OCI-LY1 (cell line): ENCODE data around the gene PRG3.

Experiments used
- EZH2 ChIP-seq: fragments of 200-600 bp; sonication (generic), shearing (Covaris generic); IDR thresholded peaks from 2 replicates; pipeline ENCODE4 v1.8.0; 2017; ENCODE audit warnings: borderline replicate concordance, mixed run types, mild to moderate bottlenecking, antibody characterized with exemption, low read length, moderate library complexity, mixed read lengths
- TF ChIP-seq, protein P1 (sequence below): fragments of 200-600 bp; sonication (generic), shearing (Covaris generic); IDR thresholded peaks from 2 replicates; pipeline ENCODE4 v1.5.1; 2017; ENCODE audit warnings: mild to moderate bottlenecking, antibody characterized with exemption, low read length, moderate library complexity, mixed read lengths

- TF ChIP-seq, protein P1, sequence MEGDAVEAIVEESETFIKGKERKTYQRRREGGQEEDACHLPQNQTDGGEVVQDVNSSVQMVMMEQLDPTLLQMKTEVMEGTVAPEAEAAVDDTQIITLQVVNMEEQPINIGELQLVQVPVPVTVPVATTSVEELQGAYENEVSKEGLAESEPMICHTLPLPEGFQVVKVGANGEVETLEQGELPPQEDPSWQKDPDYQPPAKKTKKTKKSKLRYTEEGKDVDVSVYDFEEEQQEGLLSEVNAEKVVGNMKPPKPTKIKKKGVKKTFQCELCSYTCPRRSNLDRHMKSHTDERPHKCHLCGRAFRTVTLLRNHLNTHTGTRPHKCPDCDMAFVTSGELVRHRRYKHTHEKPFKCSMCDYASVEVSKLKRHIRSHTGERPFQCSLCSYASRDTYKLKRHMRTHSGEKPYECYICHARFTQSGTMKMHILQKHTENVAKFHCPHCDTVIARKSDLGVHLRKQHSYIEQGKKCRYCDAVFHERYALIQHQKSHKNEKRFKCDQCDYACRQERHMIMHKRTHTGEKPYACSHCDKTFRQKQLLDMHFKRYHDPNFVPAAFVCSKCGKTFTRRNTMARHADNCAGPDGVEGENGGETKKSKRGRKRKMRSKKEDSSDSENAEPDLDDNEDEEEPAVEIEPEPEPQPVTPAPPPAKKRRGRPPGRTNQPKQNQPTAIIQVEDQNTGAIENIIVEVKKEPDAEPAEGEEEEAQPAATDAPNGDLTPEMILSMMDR = no peak
- no peak for TF ChIP-seq EZH2
Observed at GRCh38 chr11:57330029-57330428, 50.9 kb downstream of the PRG3 start.
